K562 (cell line): Measurements from ENCODE around the gene LRRTM4. TPM values are rescaled to one million over a fixed set of nuclear protein-coding genes. Genes with fewer than 3 reads are reported as not detected.

Experiments used
- ATAC-seq: fragments of 200-7000 bp; cut with Tn5 transposase; 3 replicates; pipeline ENCODE4 v1.9.1; 2020; ENCODE audit warnings: moderate library complexity
- BruUV-seq: library from RNA; stranded (reverse); fragments of 400-500 nt; replicated peaks from 2 replicates; lab custom pipeline; 2021; lab: Mats Ljungman, UMichigan
- CTCF ChIA-PET: fragments of 300-600 bp; formaldehyde crosslinking; extraction: SDS; loops from one replicate; lab custom pipeline; 2021; ENCODE audit warnings: low intra/inter-chr PET ratio; lab: Yijun Ruan, JAX
- POLR2A ChIA-PET: fragments of 300-600, 350-650 bp; sonication (Branson Sonifier 250); formaldehyde crosslinking; extraction: SDS; loops from one replicate; lab custom pipeline; 2021; ENCODE audit warnings: antibody characterized with exemption, inconsistent platforms; lab: Yijun Ruan, JAX
- DNase-seq, 4 experiments: peaks; one replicate each; pipeline versions ENCODE4 v3.0.0 to v3.0.0-alpha.2; 2011 to 2018; ENCODE audit warnings: low spot score in 3 of 4, mixed read lengths in 3 of 4; ENCODE audit errors: extremely low read depth in 1 of 4
- FAIRE-seq: peaks from 2 replicates; lab custom pipeline; 2011; peaks lifted over from hg19 to GRCh38; lab: Jason Lieb, UNC
- H2AFZ ChIP-seq: 2 replicates; pipeline ENCODE4 v1.6.0; 2011; ENCODE audit warnings: low read depth, low read length, control low read depth, inconsistent platforms
- H3K27ac ChIP-seq: fragments of 200-600 bp; 3 replicates; pipeline ENCODE4 v1.8.0; 2011; ENCODE audit warnings: low read depth, mild to moderate bottlenecking, control low read depth, inconsistent platforms, low read length, moderate library complexity, mixed read lengths; ENCODE audit errors: extremely low read depth
- H3K27me3 ChIP-seq, 2 experiments: fragments of 300-600 bp in 1 of 2; 2 replicates in 1 of 2; 3 replicates in 1 of 2; pipeline versions ENCODE4 v1.6.0 to v1.8.0; 2011; ENCODE audit warnings: inconsistent platforms in 2 of 2, low read length in 2 of 2, mild to moderate bottlenecking in 1 of 2, mixed read lengths in 1 of 2, moderate library complexity in 1 of 2; ENCODE audit not compliant: control insufficient read depth in 2 of 2, insufficient read depth in 2 of 2
- H3K36me3 ChIP-seq: fragments of 300-600 bp; 3 replicates; pipeline ENCODE4 v1.8.0; 2011; ENCODE audit warnings: mild to moderate bottlenecking, low read length, inconsistent platforms; ENCODE audit not compliant: control insufficient read depth, insufficient read depth
- H3K4me1 ChIP-seq, 2 experiments: fragments of 200-600 bp in 1 of 2; replicated peaks in 1 of 2; 2 replicates in 1 of 2; 3 replicates in 1 of 2; pipeline versions ENCODE4 v1.5.1 to v1.8.0; 2011; ENCODE audit warnings: inconsistent platforms in 2 of 2, low read length in 2 of 2, mild to moderate bottlenecking in 1 of 2, mixed read lengths in 1 of 2, moderate library complexity in 1 of 2; ENCODE audit not compliant: control insufficient read depth in 2 of 2, insufficient read depth in 2 of 2
- H3K4me2 ChIP-seq: 2 replicates; pipeline ENCODE4 v1.6.1; 2011; ENCODE audit warnings: low read length, control low read depth, inconsistent platforms, mixed read lengths; ENCODE audit not compliant: insufficient read depth
- H3K4me3 ChIP-seq: fragments of 200-600 bp; sonication (generic), shearing (Covaris generic); 2 replicates; pipeline ENCODE4 v1.5.1; 2016; ENCODE audit warnings: control low read depth, inconsistent platforms
- H3K79me2 ChIP-seq: fragments of 200-600 bp; 3 replicates; pipeline ENCODE4 v1.8.0; 2011; ENCODE audit warnings: low read length, inconsistent platforms; ENCODE audit not compliant: control insufficient read depth, insufficient read depth
- H3K9ac ChIP-seq, 2 experiments: 2 replicates each; pipeline versions ENCODE4 v1.6.0 to v1.6.1; 2011; ENCODE audit warnings: low read depth in 2 of 2, low read length in 2 of 2, control low read depth in 1 of 2, inconsistent platforms in 1 of 2, mild to moderate bottlenecking in 1 of 2, mixed read lengths in 1 of 2; ENCODE audit not compliant: insufficient read depth in 1 of 2
- H3K9me1 ChIP-seq: one replicate; pipeline ENCODE4 v1.6.0; 2011; ENCODE audit warnings: inconsistent platforms, mild to moderate bottlenecking, low read length, moderate library complexity; ENCODE audit not compliant: control insufficient read depth, insufficient read depth
- H3K9me3 ChIP-seq: replicated peaks from 2 replicates; pipeline ENCODE4 v1.5.1; 2011; ENCODE audit warnings: low read depth, low read length, inconsistent platforms; ENCODE audit not compliant: control insufficient read depth, insufficient read depth
- H4K20me1 ChIP-seq: replicated peaks from 2 replicates; pipeline ENCODE4 v1.6.1; 2011; ENCODE audit warnings: low read length, inconsistent platforms, mixed read lengths; ENCODE audit not compliant: control insufficient read depth, insufficient read depth
- MAX ChIP-seq: sonication (generic); formaldehyde crosslinking; IDR thresholded peaks from 2 replicates; pipeline ENCODE4 v1.9.0; 2022; ENCODE audit warnings: mild to moderate bottlenecking, missing genetic modification reagents
- MCM2 ChIP-seq: fragments of 450-650 bp; IDR thresholded peaks from 2 replicates; pipeline ENCODE4 v1.6.1; 2017; ENCODE audit warnings: low read depth, mild to moderate bottlenecking
- NFE2 ChIP-seq: IDR thresholded peaks from 2 replicates; pipeline ENCODE4 v1.6.1; 2014; ENCODE audit warnings: antibody characterized with exemption, low read depth
- NR0B1 ChIP-seq: fragments of 450-650 bp; IDR thresholded peaks from one replicate; pipeline ENCODE4 v1.6.1; 2018; ENCODE audit warnings: mild to moderate bottlenecking, moderate library complexity; ENCODE audit not compliant: partially characterized antibody
- POLR2AphosphoS5 ChIP-seq: IDR thresholded peaks from 2 replicates; pipeline ENCODE4 v1.6.1; 2011; ENCODE audit warnings: mild to moderate bottlenecking, low read depth, low read length, moderate library complexity; ENCODE audit not compliant: control insufficient read depth, insufficient read depth
- XRCC5 ChIP-seq: fragments of 200-400 bp; formaldehyde crosslinking; IDR thresholded peaks from 2 replicates; pipeline ENCODE4 v1.6.1; 2017; ENCODE audit warnings: low read depth, mild to moderate bottlenecking, low read length
- ZNF398 ChIP-seq: fragments of 250-450 bp; sonication (Bioruptor Pico); IDR thresholded peaks from 2 replicates; pipeline ENCODE4 v1.8.0; 2021; ENCODE audit warnings: moderate library complexity, mild to moderate bottlenecking, inconsistent platforms
- ZZZ3 ChIP-seq: fragments of 450-650 bp; IDR thresholded peaks from 2 replicates; pipeline ENCODE4 v1.6.1; 2016; ENCODE audit warnings: antibody characterized with exemption, mild to moderate bottlenecking, moderate library complexity
- WGBS: fragments of 100-300 bp; shearing (Covaris generic); methylation state at CpG from one replicate; pipeline ENCODE4 v1.1.6; 2016; ENCODE audit warnings: low coverage, mixed read lengths; ENCODE audit not compliant: insufficient coverage; ENCODE audit errors: missing lambda C conversion rate; 5-methylcytosine and 5-hydroxymethylcytosine counted together
- in situ Hi-C: fragments of 300-500 bp; cut with MboI; formaldehyde crosslinking; loops from 4 replicates; pipeline ENCODE4 v1.15.0; 2018; ENCODE audit warnings: inconsistent platforms, mixed read lengths
- intact Hi-C: fragments of 100-400 bp; cut with micrococcal nuclease; formaldehyde crosslinking; loops from 2 replicates; pipeline ENCODE4 v1.14.2; 2022
- polyA plus RNA-seq, 8 experiments: library from polyadenylated mRNA; depleted of rRNA in 4 of 8; stranded (reverse) in 5 of 8; unstranded in 3 of 8; fragments of >200 nt; fragmentation: Nextera tagmentation in 2 of 8; fragmentation: Illumina TruSeq in 1 of 8; extraction: Ambion mirVana in 2 of 8; extraction: Trizol in 1 of 8; gene quantifications; 2 replicates each; pipeline versions ENCODE4 v1.2.1 to v1.2.3, GENCODE V29; 2011 to 2014; ENCODE audit warnings: inconsistent platforms in 1 of 8, missing spikeins in 1 of 8
- total RNA-seq, 7 experiments: library from RNA; depleted of rRNA in 6 of 7; stranded (reverse); fragments of >200 nt in 6 of 7; fragmentation: Illumina TruSeq in 2 of 7; extraction: Trizol in 2 of 7; gene quantifications; 2 replicates each; pipeline versions ENCODE4 v1.2.1 to v1.2.3, GENCODE V29; 2011 to 2021; ENCODE audit warnings: low replicate concordance in 1 of 7
- TF ChIP-seq, protein P1 (sequence below), 3 experiments: IDR thresholded peaks in 2 of 3; conservative IDR thresholded peaks in 1 of 3; 2 replicates each; pipeline ENCODE4 v1.5.1; 2011 to 2012; ENCODE audit warnings: low read length in 3 of 3, mild to moderate bottlenecking in 3 of 3, control low read depth in 2 of 3, improper control_type of control experiment in 1 of 3, inconsistent platforms in 1 of 3, low read depth in 1 of 3, mixed read lengths in 1 of 3, moderate library complexity in 1 of 3; ENCODE audit not compliant: insufficient read depth in 2 of 3
- TF ChIP-seq, protein P2 (sequence below): fragments of 450-650 bp; IDR thresholded peaks from 2 replicates; pipeline ENCODE4 v1.6.1; 2018; ENCODE audit not compliant: partially characterized antibody

The LRRTM4 gene
- total and polyA plus RNA-seq, 9 of the 15 experiments (the other 6 are each of a cell fraction or from before 2014, with no cell fraction given), result 0.04 TPM; not detected in 6

DNA sequence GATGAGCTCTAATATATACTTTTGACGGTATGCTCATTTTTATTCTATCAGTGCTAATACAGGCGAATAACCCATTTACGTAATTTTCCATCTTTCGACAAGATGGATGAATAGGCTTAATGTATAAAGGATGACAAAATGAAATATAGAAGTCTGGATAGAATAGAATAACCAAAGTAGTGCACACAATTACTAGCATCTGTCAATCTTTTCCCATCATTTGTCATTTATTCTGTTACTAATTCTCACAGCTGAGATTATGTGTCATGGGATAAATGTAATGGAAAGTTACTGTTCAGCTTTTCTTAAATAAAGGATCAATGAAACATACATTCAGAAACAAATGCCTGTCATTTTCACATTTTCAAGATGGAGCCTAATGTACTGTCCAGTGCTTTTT, 548.6 kb downstream of the LRRTM4 start:
- H3K27ac ChIP-seq, result no peak overlapping the region
- H3K9me1 ChIP-seq, result no peaks in the 10 kb centered on the region
- DNase-seq (no peak), FAIRE-seq (no peak), ATAC-seq (no peak)
- no peaks in the 10 kb centered on the region for H4K20me1 ChIP-seq
- no peaks in the 10 kb centered on the region for H3K27me3 ChIP-seq
- no peak overlapping the region for H2AFZ ChIP-seq
- no peaks in the 10 kb centered on the region for H3K4me1 ChIP-seq
- no peak for TF ChIP-seq XRCC5
- no peak for TF ChIP-seq ZNF398 (CRISPR knock-in tag)
- no peak for TF ChIP-seq NR0B1
- TF ChIP-seq ZZZ3, result no peak
- TF ChIP-seq, protein P1, sequence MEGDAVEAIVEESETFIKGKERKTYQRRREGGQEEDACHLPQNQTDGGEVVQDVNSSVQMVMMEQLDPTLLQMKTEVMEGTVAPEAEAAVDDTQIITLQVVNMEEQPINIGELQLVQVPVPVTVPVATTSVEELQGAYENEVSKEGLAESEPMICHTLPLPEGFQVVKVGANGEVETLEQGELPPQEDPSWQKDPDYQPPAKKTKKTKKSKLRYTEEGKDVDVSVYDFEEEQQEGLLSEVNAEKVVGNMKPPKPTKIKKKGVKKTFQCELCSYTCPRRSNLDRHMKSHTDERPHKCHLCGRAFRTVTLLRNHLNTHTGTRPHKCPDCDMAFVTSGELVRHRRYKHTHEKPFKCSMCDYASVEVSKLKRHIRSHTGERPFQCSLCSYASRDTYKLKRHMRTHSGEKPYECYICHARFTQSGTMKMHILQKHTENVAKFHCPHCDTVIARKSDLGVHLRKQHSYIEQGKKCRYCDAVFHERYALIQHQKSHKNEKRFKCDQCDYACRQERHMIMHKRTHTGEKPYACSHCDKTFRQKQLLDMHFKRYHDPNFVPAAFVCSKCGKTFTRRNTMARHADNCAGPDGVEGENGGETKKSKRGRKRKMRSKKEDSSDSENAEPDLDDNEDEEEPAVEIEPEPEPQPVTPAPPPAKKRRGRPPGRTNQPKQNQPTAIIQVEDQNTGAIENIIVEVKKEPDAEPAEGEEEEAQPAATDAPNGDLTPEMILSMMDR (IDR thresholded peaks at IDR 0.05 in 2 of 3, conservative IDR thresholded peaks at IDR 0.05 in 1 of 3; ENCODE audit: insufficient read depth in 2 of 3, low read depth in 1 of 3, low read length in 3 of 3), result no peak
- TF ChIP-seq NFE2, result no peak
- no peak for TF ChIP-seq MAX (CRISPR knock-in tag)
- TF ChIP-seq POLR2AphosphoS5, result no peak
- TF ChIP-seq MCM2, result no peak
- TF ChIP-seq, protein P2, sequence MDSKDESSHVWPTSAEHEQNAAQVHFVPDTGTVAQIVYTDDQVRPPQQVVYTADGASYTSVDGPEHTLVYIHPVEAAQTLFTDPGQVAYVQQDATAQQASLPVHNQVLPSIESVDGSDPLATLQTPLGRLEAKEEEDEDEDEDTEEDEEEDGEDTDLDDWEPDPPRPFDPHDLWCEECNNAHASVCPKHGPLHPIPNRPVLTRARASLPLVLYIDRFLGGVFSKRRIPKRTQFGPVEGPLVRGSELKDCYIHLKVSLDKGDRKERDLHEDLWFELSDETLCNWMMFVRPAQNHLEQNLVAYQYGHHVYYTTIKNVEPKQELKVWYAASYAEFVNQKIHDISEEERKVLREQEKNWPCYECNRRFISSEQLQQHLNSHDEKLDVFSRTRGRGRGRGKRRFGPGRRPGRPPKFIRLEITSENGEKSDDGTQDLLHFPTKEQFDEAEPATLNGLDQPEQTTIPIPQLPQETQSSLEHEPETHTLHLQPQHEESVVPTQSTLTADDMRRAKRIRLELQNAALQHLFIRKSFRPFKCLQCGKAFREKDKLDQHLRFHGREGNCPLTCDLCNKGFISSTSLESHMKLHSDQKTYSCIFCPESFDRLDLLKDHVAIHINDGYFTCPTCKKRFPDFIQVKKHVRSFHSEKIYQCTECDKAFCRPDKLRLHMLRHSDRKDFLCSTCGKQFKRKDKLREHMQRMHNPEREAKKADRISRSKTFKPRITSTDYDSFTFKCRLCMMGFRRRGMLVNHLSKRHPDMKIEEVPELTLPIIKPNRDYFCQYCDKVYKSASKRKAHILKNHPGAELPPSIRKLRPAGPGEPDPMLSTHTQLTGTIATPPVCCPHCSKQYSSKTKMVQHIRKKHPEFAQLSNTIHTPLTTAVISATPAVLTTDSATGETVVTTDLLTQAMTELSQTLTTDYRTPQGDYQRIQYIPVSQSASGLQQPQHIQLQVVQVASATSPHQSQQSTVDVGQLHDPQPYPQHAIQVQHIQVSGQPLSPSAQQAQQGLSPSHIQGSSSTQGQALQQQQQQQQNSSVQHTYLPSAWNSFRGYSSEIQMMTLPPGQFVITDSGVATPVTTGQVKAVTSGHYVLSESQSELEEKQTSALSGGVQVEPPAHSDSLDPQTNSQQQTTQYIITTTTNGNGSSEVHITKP, result no peak
- in situ Hi-C loops (no loop called here), intact Hi-C loops (no loop called here)
- no peak overlapping the region for H3K4me2 ChIP-seq
- H3K9ac ChIP-seq, result no peak overlapping the region
- no TSS peak for BruUV-seq
- WGBS, result 5% methylated on average over 4 of the region's 4 CpGs
- H3K4me3 ChIP-seq, result no peak overlapping the region
- ChIA-PET POLR2A (no interaction called here), CTCF (no interaction called here)
- H3K9me3 ChIP-seq, result no peaks in the 10 kb centered on the region; the same call in 1 of the 2 replicates
- no peaks in the 10 kb centered on the region for H3K36me3 ChIP-seq
- no peaks in the 10 kb centered on the region for H3K79me2 ChIP-seq
